Spleen (tissue), 11 donors: ENCODE measurements around the gene CDK3. TPM values are rescaled to one million over a fixed set of nuclear protein-coding genes. Genes with fewer than 3 reads are reported as not detected.

Experiments
- DNase-seq: peaks from one replicate; pipeline ENCODE4 v3.0.0-alpha.2; 2020
- H3K27ac ChIP-seq, 8 donors: fragments of 200-600 bp; sonication (generic) in 7 of 8; 1 replicate in 4 of 8; 2 replicates in 4 of 8; pipeline versions ENCODE4 v1.5.0 to v1.8.0; 2016 to 2021; ENCODE audit warnings: inconsistent platforms in 4 of 8, mild to moderate bottlenecking in 4 of 8, moderate library complexity in 1 of 8
- H3K27me3 ChIP-seq, 7 donors: fragments of 200-600 bp; sonication (generic) in 6 of 7; replicated peaks in 1 of 7; 1 replicate in 4 of 7; 2 replicates in 3 of 7; pipeline versions ENCODE4 v1.5.0 to v1.8.0; 2016 to 2021; ENCODE audit warnings: inconsistent platforms in 3 of 7, mild to moderate bottlenecking in 1 of 7
- H3K36me3 ChIP-seq, 6 donors: fragments of 200-600 bp; sonication (generic) in 5 of 6; 1 replicate in 4 of 6; 2 replicates in 2 of 6; pipeline versions ENCODE4 v1.5.0 to v1.8.0; 2016 to 2021; ENCODE audit warnings: inconsistent platforms in 2 of 6
- H3K4me1 ChIP-seq, 6 donors: fragments of 200-600 bp; sonication (generic) in 5 of 6; 1 replicate in 3 of 6; 2 replicates in 3 of 6; pipeline versions ENCODE4 v1.5.0 to v1.8.0; 2016 to 2021; ENCODE audit warnings: inconsistent platforms in 3 of 6
- H3K4me3 ChIP-seq, 8 donors: fragments of 200-600 bp; sonication (generic) in 7 of 8; 1 replicate in 4 of 8; 2 replicates in 4 of 8; pipeline versions ENCODE4 v1.5.0 to v1.8.0; 2016 to 2021; ENCODE audit warnings: inconsistent platforms in 4 of 8, mild to moderate bottlenecking in 4 of 8, moderate library complexity in 2 of 8
- H3K9me3 ChIP-seq, 8 donors: fragments of 200-600 bp; sonication (generic) in 7 of 8; 1 replicate in 4 of 8; 2 replicates in 4 of 8; pipeline versions ENCODE4 v1.5.0 to v1.8.0; 2016 to 2021; ENCODE audit warnings: inconsistent platforms in 4 of 8
- POLR2A ChIP-seq, 3 donors: fragments of 450-650 bp; IDR thresholded peaks; one replicate each; pipeline ENCODE4 v1.5.1; 2017; ENCODE audit warnings: antibody characterized with exemption in 3 of 3, mild to moderate bottlenecking in 1 of 3
- POLR2AphosphoS5 ChIP-seq, 3 donors: sonication (generic); formaldehyde crosslinking; IDR thresholded peaks; one replicate each; pipeline ENCODE4 v1.5.1; 2017; ENCODE audit warnings: antibody characterized with exemption in 3 of 3
- WGBS, 5 donors: extraction: QIAGEN DNeasy Blood & Tissue Kit in 3 of 5; methylation state at CpG; one replicate each; pipeline versions ENCODE4 v1.1.5 to v1.1.7; 2013 to 2018; 5-methylcytosine and 5-hydroxymethylcytosine counted together
- intact Hi-C: fragments of 100-400 bp; cut with DNase I; formaldehyde crosslinking; loops from one replicate; pipeline ENCODE4 v1.15.0; 2023; ENCODE audit warnings: low total_unique reads
- polyA plus RNA-seq, 3 donors: library from polyadenylated mRNA; stranded (reverse); fragments of 200-250 nt; gene quantifications; one replicate each; pipeline ENCODE4 v1.2.1, GENCODE V29; 2013
- total RNA-seq, 7 donors: library from RNA; depleted of rRNA in 3 of 7; stranded (reverse); fragments of >200 nt in 3 of 7; fragmentation: NEBNext Ultra II Directional in 4 of 7; extraction: Animal tissue kit (Norgen Biotek cat#: 25700) in 4 of 7; gene quantifications; one replicate each; pipeline versions ENCODE4 v1.1.0 to v1.2.1, GENCODE V29; 2016 to 2021
- TF ChIP-seq, protein P1 (sequence below), 11 experiments: fragments of 200-600 bp in 7 of 11; fragments of 450-650 bp in 4 of 11; sonication (generic) in 4 of 11; IDR thresholded peaks in 8 of 11; conservative IDR thresholded peaks in 3 of 11; 1 replicate in 7 of 11; 2 replicates in 4 of 11; pipeline versions ENCODE4 v1.4.0 to v1.8.0; 2016 to 2021; ENCODE audit warnings: antibody characterized with exemption in 11 of 11, inconsistent platforms in 4 of 11, mild to moderate bottlenecking in 1 of 11
- donor health status: healthy with polysubstance abuse.
- donor health status: DM: no; HTN: no; CAD: no; lungs with moderate emphysema.
- donor health status: DM: no; HTN: no; CAD: no.
- donor health status: Bipolar disorder and iron deficiency.
- donor health status: healthy.
- donor health status: DM: no; HTN: no; CAD: no.
- donor health status: DM: yes; HTN: yes; CAD: no.

CDK3 gene
- total and polyA plus RNA-seq, 10 donors, result 6.7 to 39.8 (median 9.1) TPM

DNA sequence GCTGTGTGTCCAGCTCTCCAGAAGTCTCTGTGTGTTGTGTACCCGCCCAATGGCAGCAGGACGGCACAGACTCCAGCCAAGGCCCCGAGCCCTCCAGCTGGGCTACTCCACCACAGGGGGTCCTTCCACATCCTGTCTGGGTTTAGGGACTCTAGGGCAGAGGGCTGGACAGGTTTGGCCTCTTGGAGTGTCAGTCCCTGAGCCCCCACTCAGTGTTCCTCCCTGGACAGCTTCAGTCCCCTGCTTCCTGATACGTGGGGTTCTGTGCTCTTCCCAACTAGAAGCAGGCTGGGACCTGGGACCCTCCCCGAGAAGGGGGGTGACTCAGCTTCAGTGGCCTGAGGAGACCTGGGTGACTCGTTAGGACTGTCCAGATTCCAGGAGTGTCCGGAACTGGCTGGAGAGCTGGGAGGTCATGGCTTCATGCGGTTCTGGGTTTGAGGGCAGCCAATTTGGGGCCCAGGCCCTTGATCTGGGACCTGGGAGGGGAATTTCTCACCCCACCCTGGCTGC is 4.2 kb downstream of the CDK3 start:
- Histone ChIP-seq H3K36me3 (peaks cover 0 to 47% (median 2%) of the 10 kb centered on the region in 6 donors), H3K4me3 (no peak overlapping the region), H3K9me3 (no peaks in the 10 kb centered on the region), H3K27me3 (no peaks in the 10 kb centered on the region), H3K4me1 (peaks cover 7 to 43% (median 22%) of the 10 kb centered on the region in 6 donors), H3K27ac (peak overlapping the region in 2 of 8 donors; percentile 21 to 47)
- 74 to 89% (median 79%) methylated on average over 7 to 8 of the region's 8 CpGs for WGBS, 5 donors
- intact Hi-C loops, result loop anchor here (2.0 kb wide), 1 partner anchor 100 kb away; the partner anchor contains the start of gene MRPL38
- TF ChIP-seq, protein P1, sequence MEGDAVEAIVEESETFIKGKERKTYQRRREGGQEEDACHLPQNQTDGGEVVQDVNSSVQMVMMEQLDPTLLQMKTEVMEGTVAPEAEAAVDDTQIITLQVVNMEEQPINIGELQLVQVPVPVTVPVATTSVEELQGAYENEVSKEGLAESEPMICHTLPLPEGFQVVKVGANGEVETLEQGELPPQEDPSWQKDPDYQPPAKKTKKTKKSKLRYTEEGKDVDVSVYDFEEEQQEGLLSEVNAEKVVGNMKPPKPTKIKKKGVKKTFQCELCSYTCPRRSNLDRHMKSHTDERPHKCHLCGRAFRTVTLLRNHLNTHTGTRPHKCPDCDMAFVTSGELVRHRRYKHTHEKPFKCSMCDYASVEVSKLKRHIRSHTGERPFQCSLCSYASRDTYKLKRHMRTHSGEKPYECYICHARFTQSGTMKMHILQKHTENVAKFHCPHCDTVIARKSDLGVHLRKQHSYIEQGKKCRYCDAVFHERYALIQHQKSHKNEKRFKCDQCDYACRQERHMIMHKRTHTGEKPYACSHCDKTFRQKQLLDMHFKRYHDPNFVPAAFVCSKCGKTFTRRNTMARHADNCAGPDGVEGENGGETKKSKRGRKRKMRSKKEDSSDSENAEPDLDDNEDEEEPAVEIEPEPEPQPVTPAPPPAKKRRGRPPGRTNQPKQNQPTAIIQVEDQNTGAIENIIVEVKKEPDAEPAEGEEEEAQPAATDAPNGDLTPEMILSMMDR (IDR thresholded peaks at IDR 0.05 in 8 of 11, conservative IDR thresholded peaks at IDR 0.05 in 3 of 11), result no peak
- TF ChIP-seq POLR2AphosphoS5 (IDR thresholded peaks at IDR 0.05) (no peak), POLR2A (IDR thresholded peaks at IDR 0.05) (no peak)
- DNase-seq, result no peak

DNA sequence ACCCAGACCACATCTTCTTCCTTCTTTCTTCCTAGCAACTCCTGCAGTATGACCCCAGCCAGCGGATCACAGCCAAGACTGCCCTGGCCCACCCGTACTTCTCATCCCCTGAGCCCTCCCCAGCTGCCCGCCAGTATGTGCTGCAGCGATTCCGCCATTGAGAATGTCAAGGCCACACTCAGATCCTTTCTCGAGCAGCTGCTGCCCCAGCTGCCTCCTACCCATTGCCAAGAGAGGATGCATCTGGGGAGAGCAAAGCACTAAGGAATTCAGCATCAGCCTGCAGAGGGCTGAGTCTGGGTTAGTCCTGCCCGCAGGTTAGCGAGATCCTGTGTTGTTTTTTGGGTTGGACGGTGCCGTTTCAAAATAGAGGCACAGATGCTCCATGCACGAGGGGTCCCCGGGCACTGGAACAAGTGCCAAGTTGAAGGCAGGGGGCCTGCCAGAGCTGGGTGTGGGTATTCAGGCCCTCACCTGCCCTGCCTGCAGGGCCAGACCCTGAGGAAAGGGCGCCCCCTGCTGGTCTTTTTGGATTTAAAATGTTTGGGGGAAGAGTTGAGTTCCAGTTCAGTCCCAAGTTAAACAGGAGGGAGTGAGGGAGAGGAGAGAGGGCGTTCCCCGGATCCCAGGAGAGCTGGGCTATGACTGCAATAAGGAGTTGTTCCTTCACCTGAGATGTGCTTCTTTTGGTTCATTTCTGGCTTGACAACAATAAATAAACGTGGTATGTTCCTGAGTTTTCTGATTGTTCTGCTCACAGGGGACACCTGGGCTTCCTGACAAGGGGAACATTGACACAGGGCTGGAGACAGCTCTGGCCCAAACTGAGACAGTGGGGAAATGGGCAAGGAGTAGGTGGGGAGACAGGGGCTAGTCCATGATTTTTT is 4.9 kb downstream of the CDK3 start:
- no peaks in the 10 kb centered on the region for H3K27me3 ChIP-seq
- TF ChIP-seq POLR2AphosphoS5 (IDR thresholded peaks at IDR 0.05), result peak; percentile 50 to 83 (median 73)
- TF ChIP-seq, protein P1 (IDR thresholded peaks at IDR 0.05 in 8 of 11, conservative IDR thresholded peaks at IDR 0.05 in 3 of 11), result peak; percentile 36 to 85 (median 79)
- TF ChIP-seq POLR2A (IDR thresholded peaks at IDR 0.05), result no peak
- H3K36me3 ChIP-seq, result peaks cover 0 to 40% (median 0%) of the 10 kb centered on the region in 6 donors
- peaks cover 7 to 36% (median 20%) of the 10 kb centered on the region in 6 donors for H3K4me1 ChIP-seq
- WGBS, 5 donors, result 38 to 54% (median 47%) methylated on average over 13 to 16 of the region's 16 CpGs
- H3K9me3 ChIP-seq, result no peaks in the 10 kb centered on the region
- intact Hi-C loops, result loop anchor here (2.0 kb wide), 1 partner anchor 101 kb away; the partner anchor contains the start of gene MRPL38
- DNase-seq, result peak; percentile 93
- H3K4me3 ChIP-seq, result no peak overlapping the region
- peak overlapping the region in 3 of 8 donors; percentile 6 to 47 (median 21) for H3K27ac ChIP-seq

DNA sequence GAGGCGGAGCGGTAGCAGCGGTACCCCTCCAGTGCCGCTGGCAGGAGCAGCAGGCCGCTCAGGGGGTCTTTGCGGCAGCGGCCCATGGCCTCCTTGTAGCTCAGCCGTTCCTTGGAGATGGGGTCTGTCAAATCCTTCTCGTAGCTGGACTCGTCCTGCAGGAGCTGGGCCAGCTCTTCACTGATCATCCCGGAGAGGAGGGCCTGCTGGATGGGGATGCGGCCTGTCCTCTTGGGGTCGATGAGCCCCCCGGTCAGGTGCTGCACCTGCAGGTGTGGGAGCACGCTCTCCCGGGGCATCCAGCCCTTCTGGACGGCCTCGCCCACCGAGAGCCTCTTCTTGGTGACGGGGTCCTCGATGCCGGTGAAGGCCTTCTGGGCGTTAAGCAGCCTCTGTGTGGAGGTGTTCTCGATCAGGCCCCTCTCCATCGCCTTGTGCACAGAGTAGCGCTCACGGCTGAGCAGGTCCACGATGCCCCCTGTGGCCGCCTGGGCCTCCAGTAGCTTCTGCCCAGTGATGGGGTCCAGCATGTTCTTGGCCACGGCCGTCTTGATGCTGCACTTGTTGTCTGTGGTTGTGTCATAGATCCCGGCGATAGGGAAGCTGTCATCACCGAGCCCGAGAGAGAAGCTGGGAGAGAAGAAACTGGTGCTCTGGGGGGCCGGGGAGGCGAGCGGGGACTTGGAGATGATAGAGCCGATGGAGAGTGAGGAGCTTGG is 6.6 kb downstream of the CDK3 start:
- H3K36me3 ChIP-seq, result peaks cover 0 to 24% (median 0%) of the 10 kb centered on the region in 6 donors
- no peak overlapping the region for H3K4me3 ChIP-seq
- intact Hi-C loops, result no loop called here
- TF ChIP-seq POLR2A (IDR thresholded peaks at IDR 0.05) (no peak), POLR2AphosphoS5 (IDR thresholded peaks at IDR 0.05) (peak in 1 of 3 donors; percentile 18)
- H3K4me1 ChIP-seq, result peaks cover 7 to 35% (median 20%) of the 10 kb centered on the region in 6 donors
- DNase-seq, result no peak
- no peaks in the 10 kb centered on the region for H3K9me3 ChIP-seq
- WGBS, 5 donors, result 92 to 95% (median 94%) methylated on average over 26 to 39 of the region's 39 CpGs
- no peaks in the 10 kb centered on the region for H3K27me3 ChIP-seq
- H3K27ac ChIP-seq, result no peak overlapping the region

DNA sequence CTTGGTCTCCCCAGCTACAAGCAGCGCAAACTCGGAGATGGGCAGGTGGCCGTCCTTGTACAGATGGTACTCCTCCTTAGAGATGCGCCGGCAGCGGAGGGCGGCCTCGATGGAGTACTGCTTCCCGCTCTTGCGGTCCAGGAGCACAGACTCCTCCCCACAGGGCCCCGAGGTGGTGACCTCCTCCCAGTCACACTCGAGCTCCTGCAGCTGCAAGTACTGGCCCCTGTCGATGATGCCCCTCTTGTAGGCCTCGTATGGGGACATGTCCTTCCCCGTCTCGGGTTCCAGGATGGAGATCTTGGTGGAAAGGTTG is 7.2 kb downstream of the CDK3 start:
- DNase-seq, result no peak
- intact Hi-C loops, result no loop called here
- Histone ChIP-seq H3K36me3 (peaks cover 0 to 20% (median 0%) of the 10 kb centered on the region in 6 donors), H3K27ac (no peak overlapping the region), H3K9me3 (no peaks in the 10 kb centered on the region), H3K4me1 (peaks cover 7 to 31% (median 20%) of the 10 kb centered on the region in 6 donors), H3K4me3 (no peak overlapping the region), H3K27me3 (no peaks in the 10 kb centered on the region)
- TF ChIP-seq POLR2A (IDR thresholded peaks at IDR 0.05), result no peak
- TF ChIP-seq, protein P1 (IDR thresholded peaks at IDR 0.05 in 8 of 11, conservative IDR thresholded peaks at IDR 0.05 in 3 of 11), result no peak
- no peak for TF ChIP-seq POLR2AphosphoS5 (IDR thresholded peaks at IDR 0.05)
- 85 to 94% (median 90%) methylated on average over 5 to 16 of the region's 16 CpGs for WGBS, 5 donors
